A549 treated with ZK216348 at 1 μM for 4 hours (cell line): ENCODE data around the gene TIMM10. TPM values are rescaled to one million over a fixed set of nuclear protein-coding genes. Genes with fewer than 3 reads are reported as not detected.

ENCODE experiments used
- total RNA-seq: library from RNA; stranded (reverse); fragments of 200-300 nt; extraction: Qiagen RNA extraction; gene quantifications from 5 replicates; pipeline ENCODE4 v1.2.3, GENCODE V29; 2022; ENCODE audit warnings: low read depth

The TIMM10 gene, protein sequence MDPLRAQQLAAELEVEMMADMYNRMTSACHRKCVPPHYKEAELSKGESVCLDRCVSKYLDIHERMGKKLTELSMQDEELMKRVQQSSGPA
- 147 to 188 TPM (median 152 TPM) in 5 replicates for total RNA-seq

DNA sequence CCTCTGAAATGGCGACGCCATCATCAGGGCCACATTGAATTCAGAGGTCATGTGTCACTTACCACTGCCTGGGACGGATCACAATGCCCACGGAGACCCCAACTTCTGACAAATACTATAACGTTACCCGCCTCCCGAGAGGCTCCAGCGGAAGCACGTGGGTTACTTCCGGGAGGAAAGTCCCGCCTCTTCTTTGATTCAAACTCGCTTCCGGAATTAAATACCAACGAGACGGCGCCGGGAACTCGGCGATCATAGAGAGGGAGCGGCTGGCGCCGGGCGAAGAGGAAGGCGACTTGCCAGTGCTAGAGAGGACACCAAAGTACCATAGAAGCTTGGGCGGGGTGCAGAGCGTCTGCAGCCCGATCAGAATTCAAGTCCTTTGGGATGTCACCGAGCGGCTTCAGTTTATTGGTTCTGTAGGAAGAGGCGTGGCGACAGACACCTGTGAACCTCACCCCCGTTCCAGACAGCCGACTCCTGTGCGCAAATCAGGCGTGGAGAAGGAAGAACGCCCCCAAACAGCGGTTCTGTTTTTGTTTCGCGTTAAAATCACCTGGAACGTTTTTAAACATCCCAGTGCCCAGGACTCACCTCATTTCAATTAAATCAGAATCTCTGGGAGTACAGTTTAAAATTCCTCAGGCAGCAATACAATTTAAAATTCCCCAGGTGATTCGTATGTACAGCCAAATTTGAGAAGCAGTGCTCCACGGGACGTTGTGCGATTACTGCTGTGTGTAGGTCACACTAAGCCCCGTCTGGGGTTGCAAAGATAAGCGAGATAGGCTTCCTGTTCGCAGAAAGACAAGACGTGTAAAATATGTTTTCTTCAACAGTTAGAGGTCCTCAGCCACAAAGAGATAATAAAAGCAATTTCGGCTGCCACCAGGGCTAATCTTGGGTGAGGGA is at the start of gene TIMM10:
TIMM10 (minus strand) TSS at position 159 of the 912 bp plus-strand sequence. CDS start 565 bp downstream, outside the sequence.

DNA sequence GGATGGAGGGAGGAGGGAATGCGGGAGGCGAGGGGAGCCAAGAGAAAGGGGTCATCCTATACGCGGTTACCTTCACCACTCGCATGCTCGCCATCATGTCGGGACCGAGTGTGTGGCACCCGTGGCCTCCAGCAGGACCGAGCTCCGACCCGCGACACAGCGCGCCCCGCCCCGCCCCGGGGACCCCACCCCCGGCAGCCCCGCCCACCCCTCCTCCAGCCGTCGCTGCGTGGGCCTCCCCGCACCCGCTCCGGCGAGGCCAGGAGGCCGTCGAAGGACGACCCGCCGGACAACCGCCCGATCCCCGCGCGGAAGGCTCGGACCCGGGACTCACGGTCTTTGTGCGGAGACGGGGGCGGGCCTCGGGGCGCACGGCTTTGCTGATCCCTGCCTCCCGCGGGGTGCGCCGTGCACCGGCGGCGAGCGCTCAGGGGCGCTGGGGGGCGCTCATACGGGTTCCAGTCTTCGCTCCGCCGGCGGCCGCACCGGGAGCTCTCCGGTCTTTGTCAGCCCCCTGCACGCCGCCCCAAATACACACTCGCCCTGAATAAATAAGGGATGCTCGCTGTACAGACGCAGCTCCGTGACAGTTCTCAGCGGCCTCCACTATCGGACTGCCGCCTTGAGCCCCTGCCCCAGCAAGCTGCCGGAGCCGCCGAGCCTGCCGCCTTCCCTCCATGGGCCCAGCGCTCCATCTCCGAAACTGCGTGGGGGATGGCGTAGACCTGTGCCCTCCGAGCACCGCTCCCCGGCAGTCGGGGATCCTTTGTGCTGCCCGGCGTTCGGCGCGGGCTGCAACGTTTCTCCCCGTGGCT is 37.2 kb upstream of the TIMM10 start, which contains the start of gene UBE2L6:
UBE2L6 (minus strand) TSS at position 158 of the 815 bp plus-strand sequence; CDS start at position 97, 61 bp downstream.

DNA sequence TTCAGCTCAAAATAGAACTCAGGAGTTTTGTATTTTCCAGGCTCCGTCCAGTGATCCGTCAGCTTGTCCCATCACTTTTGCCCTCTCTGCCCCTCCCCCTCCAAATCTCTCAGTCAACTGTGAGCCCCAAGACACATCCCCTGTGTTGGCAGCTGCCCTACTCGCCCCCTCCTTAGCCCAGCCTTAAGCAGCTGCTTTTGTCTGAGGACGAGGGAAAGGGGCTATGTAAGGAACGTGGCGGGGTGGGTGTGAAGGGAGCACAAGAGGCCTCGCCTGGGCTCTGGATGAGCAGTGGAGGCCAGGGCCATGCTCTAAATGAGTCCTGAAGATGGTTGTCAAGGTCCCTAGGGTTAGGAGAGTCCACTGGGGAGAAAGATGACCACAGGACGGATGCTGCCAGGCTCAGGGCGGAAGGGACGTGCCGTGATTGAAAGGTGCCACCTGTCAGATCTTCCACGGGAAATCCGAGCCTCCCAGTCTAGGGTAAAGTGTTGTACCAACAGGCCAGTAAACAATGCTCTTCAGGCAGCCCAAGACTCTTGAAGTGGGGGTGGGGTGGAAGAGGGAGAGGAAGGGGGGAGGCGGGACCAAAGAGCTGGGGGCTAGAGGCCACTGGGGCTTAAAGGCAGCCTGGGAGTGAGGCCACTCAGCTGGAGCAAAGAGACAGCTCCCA is 6.5 kb upstream of the TIMM10 start, which contains the start of gene SMTNL1:
SMTNL1 (plus strand) TSS at position 649 of the 673 bp plus-strand sequence. CDS start 5,048 bp downstream, outside the sequence.

DNA sequence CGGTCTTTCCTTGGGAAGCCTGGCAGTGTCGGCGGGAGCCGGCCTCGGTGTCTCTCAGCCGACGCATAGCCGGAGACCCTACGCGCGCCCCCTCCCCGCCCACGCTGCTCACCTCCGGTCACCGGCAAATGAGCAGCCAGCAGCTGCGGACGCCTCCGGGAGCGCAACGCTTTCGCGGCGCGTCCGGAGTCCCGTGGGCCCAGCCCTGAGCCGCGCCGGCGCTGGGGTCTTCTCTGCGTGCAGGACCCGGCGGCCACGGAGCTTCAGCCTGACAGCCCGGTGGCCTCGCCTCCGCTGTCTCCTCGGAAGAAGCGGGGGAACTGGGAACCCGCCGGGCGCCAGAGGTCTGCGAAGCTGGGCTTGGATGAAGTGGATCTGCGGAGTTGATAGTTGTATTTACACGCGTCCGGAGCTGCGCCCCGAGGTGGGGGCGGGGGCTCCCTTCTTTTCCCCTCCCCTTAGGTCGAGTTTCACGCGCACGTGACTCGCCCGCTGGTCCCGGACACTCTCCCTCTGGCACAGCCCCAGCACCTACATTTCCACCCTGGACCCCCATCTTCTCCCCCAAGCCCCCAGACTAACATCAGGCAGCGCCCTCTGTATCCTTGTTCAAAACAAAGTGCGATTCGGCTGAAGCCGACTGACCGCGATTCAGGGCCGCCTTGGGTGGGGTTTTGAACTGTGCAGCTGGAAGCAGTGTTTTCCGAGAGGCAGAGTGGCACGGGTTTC is 15.1 kb downstream of the TIMM10 start, which contains the start of gene SLC43A1:
SLC43A1 (minus strand) TSS at position 371 of the 729 bp plus-strand sequence. CDS start 1,591 bp downstream, outside the sequence.

Other genes with a start within 250 kb of the TIMM10 start
- 56.8 to 94.4 TPM (median 86.4 TPM) in 5 replicates for gene TNKS1BP1, start 205.8 kb downstream of the TIMM10 start, total RNA-seq
- gene SSRP1, start 194.9 kb downstream of the TIMM10 start, total RNA-seq, result 215 to 266 TPM (median 242 TPM) in 5 replicates
- 0.19 to 0.31 TPM (median 0.22 TPM) in 4 of 5 replicates, not detected in the other for gene P2RX3, start 192.4 kb downstream of the TIMM10 start, total RNA-seq
- not detected in 5 replicates for gene PRG3, start 149.6 kb downstream of the TIMM10 start, total RNA-seq
- not detected in 5 replicates for gene PRG2, start 140.1 kb downstream of the TIMM10 start, total RNA-seq
- gene SLC43A3, start 103.6 kb downstream of the TIMM10 start, total RNA-seq, result 0.38 to 0.75 TPM (median 0.53 TPM) in 5 replicates
- 40.5 to 105 TPM (median 92.6 TPM) in 5 replicates for gene RTN4RL2, start 70.2 kb downstream of the TIMM10 start, total RNA-seq
- 2.1 to 3.7 TPM (median 2.9 TPM) in 5 replicates for gene SLC43A1, start 15.1 kb downstream of the TIMM10 start, total RNA-seq
- not detected in 5 replicates for gene SMTNL1, start 6.8 kb upstream of the TIMM10 start, total RNA-seq
- gene UBE2L6, start 36.9 kb upstream of the TIMM10 start, total RNA-seq, result 31.1 to 38.6 TPM (median 35.6 TPM) in 5 replicates
- gene SERPING1, start 66.9 kb upstream of the TIMM10 start, total RNA-seq, result 0.21 to 0.85 TPM (median 0.42 TPM) in 5 replicates
- gene YPEL4, start 119.2 kb upstream of the TIMM10 start, total RNA-seq, result 0.27 to 0.62 TPM (median 0.33 TPM) in 5 replicates
- 27.6 to 32.1 TPM (median 28.8 TPM) in 5 replicates for gene CLP1, start 127.0 kb upstream of the TIMM10 start, total RNA-seq
- gene ZDHHC5, start 137.4 kb upstream of the TIMM10 start, total RNA-seq, result 69.4 to 79.6 TPM (median 72.6 TPM) in 5 replicates
- gene MED19, start 181.5 kb upstream of the TIMM10 start, total RNA-seq, result 27.6 to 35.8 TPM (median 33.7 TPM) in 5 replicates
- 144 to 167 TPM (median 149 TPM) in 5 replicates for gene TMX2, start 181.8 kb upstream of the TIMM10 start, total RNA-seq
- gene SELENOH, start 210.7 kb upstream of the TIMM10 start, total RNA-seq, result 87.5 to 157 TPM (median 137 TPM) in 5 replicates
- gene BTBD18, start 221.1 kb upstream of the TIMM10 start, total RNA-seq, result not detected in 5 replicates
- gene CTNND1, start 231.0 kb upstream of the TIMM10 start, total RNA-seq, result 56.2 to 73.7 TPM (median 65.9 TPM) in 5 replicates